ENCODE results near the gene ZNF688. TPM values are rescaled to one million over a fixed set of nuclear protein-coding genes. Genes with fewer than 3 reads are reported as not detected.
A peak's percentile ranks its signal among the peaks of the same experiment; 100 is the strongest.

The ZNF688 gene
- total and polyA plus RNA-seq, 2 of the 13 experiments (the other 11 are each of a cell fraction or from before 2014, with no cell fraction given): 2.4 to 5.4 TPM

GRCh38 chr16:30558789-30559377 lies 12.6 kb downstream of the ZNF688 start (continued):
- TF ChIP-seq ZNF280B (CRISPR knock-in tag; IDR thresholded peaks at IDR 0.05; ENCODE audit: borderline replicate concordance) (no peak), CHD4 (IDR thresholded peaks at IDR 0.05; ENCODE audit: borderline replicate concordance, low read length) (peak; percentile 93; the same call in 1 of the 2 replicates), FOXK2 (IDR thresholded peaks at IDR 0.05) (no peak), ZNF24 (IDR thresholded peaks at IDR 0.05) (no peak), ZNF468 (CRISPR knock-in tag; IDR thresholded peaks at IDR 0.05) (no peak), ZBTB42 (CRISPR knock-in tag; IDR thresholded peaks at IDR 0.05) (0 out of 2 replicates have a peak, but pooled peaks have one; percentile 39), ZNF646 (CRISPR knock-in tag; IDR thresholded peaks at IDR 0.05) (no peak), MTA1 (CRISPR knock-in tag; IDR thresholded peaks at IDR 0.05; ENCODE audit: borderline replicate concordance) (no peak), ZNF569 (CRISPR knock-in tag; IDR thresholded peaks at IDR 0.05; ENCODE audit: borderline replicate concordance) (0 out of 2 replicates have a peak, but pooled peaks have one; percentile 38), CEBPG (CRISPR knock-in tag; IDR thresholded peaks at IDR 0.05) (no peak), ARHGAP35 (CRISPR knock-in tag; IDR thresholded peaks at IDR 0.05; ENCODE audit: borderline replicate concordance) (no peak), PRDM4 (CRISPR knock-in tag; IDR thresholded peaks at IDR 0.05; ENCODE audit: borderline replicate concordance) (no peak)

Data from HepG2 (cell line).